Fibroblast of skin of left quadriceps (primary cell): ENCODE results near the gene IKZF3.

ENCODE experiments used
- DNase-seq, 2 experiments: peaks; one replicate each; pipeline ENCODE4 v3.0.0-alpha.2; 2013; ENCODE audit warnings: low read depth in 2 of 2

IKZF3 gene

GRCh38 chr17:39818358-39819000 is 45.6 kb downstream of the IKZF3 start:
- DNase-seq = no peak

- DNase-seq = no peak
These were observed 47.8 kb downstream of the IKZF3 start for GRCh38 chr17:39816272-39816671.

- DNase-seq = no peak
These were observed 49.6 kb downstream of the IKZF3 start for GRCh38 chr17:39814497-39814896.

GRCh38 chr17:39813631-39814030 is 50.5 kb downstream of the IKZF3 start:
- no peak for DNase-seq

GRCh38 chr17:39812466-39812865 is 51.6 kb downstream of the IKZF3 start:
- DNase-seq = no peak

GRCh38 chr17:39810939-39811728 is 53.0 kb downstream of the IKZF3 start:
- no peak for DNase-seq

- DNase-seq = no peak
These were observed 54.9 kb downstream of the IKZF3 start for GRCh38 chr17:39809221-39809620.

- no peak for DNase-seq
These were observed 55.6 kb downstream of the IKZF3 start for GRCh38 chr17:39808409-39808997.

- DNase-seq = no peak
These were observed 59.3 kb downstream of the IKZF3 start for GRCh38 chr17:39804839-39805238.

GRCh38 chr17:39801055-39801454 is 63.1 kb downstream of the IKZF3 start:
- DNase-seq = no peak

- DNase-seq = no peak
These were observed 63.6 kb downstream of the IKZF3 start for GRCh38 chr17:39800540-39800939.

- no peak for DNase-seq
These were observed 64.7 kb downstream of the IKZF3 start for GRCh38 chr17:39799395-39799794.

GRCh38 chr17:39794249-39794970 is 69.7 kb downstream of the IKZF3 start:
- no peak for DNase-seq

- DNase-seq = no peak
These were observed 70.7 kb downstream of the IKZF3 start for GRCh38 chr17:39793301-39793872.

- no peak for DNase-seq
These were observed 71.4 kb downstream of the IKZF3 start for GRCh38 chr17:39792526-39793221.

- no peak for DNase-seq
These were observed 72.8 kb downstream of the IKZF3 start for GRCh38 chr17:39791111-39791992.

- no peak for DNase-seq
These were observed 76.2 kb downstream of the IKZF3 start for GRCh38 chr17:39787743-39788484.

- no peak for DNase-seq
These were observed 77.1 kb downstream of the IKZF3 start for GRCh38 chr17:39787041-39787440.

GRCh38 chr17:39782980-39783379 is 81.1 kb downstream of the IKZF3 start:
- no peak for DNase-seq

GRCh38 chr17:39782481-39782880 is 81.6 kb downstream of the IKZF3 start:
- DNase-seq = no peak
